ENCODE data around the gene ENHO.

Gene ENHO

DNA sequence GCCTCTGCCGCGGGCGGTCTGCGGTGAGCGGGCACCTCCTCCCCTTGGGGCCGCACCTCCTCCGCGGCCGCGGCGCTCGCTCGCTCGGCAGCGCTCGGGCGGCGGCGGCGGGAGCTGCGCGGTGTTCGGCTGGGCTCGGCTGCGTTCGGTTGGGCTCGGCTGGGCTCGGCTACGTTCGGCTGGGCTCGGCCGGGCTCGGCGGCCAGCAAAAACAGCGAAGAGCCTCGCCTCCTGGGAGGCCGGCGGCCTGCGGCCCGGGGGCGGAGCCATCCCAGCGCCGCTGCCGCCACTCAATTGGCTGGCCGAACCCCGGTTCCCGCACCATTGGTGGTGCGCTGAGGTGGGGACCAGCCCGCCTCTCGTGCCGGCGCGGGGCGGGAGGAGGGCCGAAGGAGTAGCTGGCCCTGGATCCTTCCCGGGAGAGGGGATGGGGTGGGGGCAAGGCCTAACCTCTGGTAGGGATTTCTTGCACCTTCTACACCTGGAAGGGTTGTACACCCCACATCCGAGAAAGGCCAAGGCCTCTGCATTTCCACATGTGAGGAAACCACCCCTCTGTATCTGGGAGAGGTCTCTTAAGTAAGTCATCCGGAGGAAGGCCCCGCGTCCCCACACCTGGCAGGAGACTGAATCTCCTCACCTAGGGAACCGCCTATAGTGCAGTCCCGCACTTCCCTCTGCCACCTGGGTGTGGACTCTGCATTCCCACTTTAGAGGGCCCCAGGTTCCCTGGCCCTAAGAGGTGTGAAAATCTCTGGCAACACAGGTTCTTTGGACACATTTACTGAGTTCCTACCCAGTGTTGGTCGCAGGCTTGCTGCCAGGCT, at the start of gene ENHO:
Gene ENHO (minus strand): TSS at position 20 of the 827 bp plus-strand sequence. CDS start 1,295 bp downstream, outside the sequence.
- peak; percentile 86 to 87 for DNase-seq (ENCODE audit: low read depth in 2 of 2)

DNA sequence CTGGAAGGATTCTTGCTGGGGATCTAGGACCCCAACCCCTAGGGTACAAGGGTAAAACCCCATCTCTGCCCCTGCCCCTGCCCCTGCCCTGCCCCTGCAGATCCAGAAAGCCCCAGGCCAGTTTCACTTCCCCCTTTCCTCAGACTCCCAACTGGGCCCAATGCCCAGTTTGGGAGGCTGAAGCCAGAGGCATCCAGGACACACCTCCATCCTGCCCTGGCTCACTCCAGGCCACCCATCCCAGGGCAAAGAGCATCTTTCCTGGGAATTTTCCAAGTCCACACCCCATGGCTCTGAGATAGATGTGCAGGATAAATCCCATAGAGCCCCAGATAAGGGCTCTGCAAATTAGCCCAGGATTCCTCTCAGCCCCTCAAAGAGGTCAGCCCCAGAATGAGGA, 49.3 kb upstream of the ENHO start:
- no peak for DNase-seq (ENCODE audit: low read depth in 2 of 2)

DNA sequence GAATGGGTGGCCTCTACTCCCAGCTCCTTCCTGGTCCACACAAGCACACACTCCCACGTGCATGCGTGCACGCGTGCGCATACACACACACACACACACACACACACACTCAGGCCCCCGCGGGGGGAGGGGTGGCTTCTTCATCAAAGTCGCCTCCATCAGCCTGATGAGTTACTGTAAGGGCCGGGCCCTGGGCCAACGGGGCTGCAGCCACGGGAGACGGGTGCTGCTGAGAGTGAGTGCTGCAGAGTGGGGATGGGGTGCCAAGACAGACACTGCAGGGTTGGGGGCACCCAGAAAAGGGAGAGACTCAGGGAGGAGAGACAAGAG, 48.7 kb upstream of the ENHO start:
- no peak for DNase-seq (ENCODE audit: low read depth in 2 of 2)

DNA sequence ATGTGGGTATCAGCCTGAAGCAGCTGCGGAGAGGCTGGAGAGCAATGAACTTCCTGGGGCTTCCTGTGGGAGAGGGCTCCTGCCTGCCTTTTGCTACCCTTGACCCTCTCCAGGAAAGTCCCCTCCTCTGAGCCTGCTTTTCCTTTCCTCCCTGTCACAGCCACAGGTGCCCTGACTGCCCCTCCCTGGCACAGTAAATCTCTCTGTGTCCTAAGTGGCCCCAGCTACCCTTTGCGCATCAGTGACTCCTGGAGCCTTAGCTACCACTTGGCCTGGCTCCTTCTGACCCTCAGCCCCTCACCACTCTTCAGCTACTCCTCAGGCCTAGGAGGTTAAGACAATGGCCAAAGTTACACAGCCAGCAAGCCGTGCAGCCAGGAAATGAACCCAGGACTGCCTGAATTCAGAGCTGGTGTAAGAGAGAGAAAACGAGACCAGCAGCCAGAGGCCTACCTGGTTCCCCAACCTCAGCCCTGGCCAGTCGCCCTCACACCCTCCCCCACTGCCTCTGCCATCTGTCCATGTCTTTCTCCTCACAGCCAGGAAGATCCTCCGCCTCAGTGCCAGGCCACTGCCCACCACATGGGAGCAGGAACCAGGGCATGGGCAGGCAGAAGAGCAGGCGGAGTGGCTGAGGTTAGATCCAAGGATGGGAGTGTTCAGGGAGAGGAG, 48.2 kb upstream of the ENHO start:
- DNase-seq (ENCODE audit: low read depth in 2 of 2): no peak

DNA sequence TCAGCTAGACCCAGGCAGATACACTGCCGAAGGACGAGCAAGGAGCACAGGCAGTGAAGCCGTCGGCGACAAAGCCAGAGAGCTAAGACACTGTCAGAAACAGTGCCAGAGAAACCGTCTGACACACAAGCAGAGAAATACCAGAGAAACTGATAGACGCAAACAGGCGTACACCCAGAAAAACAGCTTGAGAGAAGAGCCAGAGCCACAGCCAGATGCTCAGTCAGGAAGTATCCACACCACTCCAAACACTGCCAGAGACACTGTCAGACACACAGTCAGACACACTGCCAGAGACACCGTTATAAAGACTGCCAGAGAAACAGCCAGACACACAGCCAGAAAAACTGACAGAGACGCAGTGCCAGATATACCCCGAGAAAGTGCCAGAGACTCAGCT, 47.6 kb upstream of the ENHO start:
- no peak for DNase-seq (ENCODE audit: low read depth in 2 of 2)

DNA sequence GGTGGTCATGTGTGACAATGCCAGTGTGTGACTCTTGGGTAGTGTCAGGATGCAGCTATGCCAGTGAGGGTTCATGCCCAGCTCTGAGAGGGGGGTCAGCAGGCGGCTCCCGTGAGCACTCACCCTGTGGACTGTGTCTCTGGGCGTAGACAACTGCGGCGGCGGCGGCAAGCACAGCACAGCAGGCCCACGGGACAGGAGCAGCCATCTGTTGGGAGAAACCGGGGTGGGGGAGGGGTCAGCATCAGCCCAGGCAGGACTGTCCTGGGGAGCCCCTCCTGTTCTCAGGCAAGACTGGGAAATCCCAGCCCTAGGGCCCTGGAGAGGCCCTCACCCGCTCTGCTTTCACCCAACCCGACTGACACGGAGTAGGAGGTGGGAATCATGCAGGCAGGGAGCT, 46.0 kb upstream of the ENHO start:
- DNase-seq (ENCODE audit: low read depth in 2 of 2): no peak

DNA sequence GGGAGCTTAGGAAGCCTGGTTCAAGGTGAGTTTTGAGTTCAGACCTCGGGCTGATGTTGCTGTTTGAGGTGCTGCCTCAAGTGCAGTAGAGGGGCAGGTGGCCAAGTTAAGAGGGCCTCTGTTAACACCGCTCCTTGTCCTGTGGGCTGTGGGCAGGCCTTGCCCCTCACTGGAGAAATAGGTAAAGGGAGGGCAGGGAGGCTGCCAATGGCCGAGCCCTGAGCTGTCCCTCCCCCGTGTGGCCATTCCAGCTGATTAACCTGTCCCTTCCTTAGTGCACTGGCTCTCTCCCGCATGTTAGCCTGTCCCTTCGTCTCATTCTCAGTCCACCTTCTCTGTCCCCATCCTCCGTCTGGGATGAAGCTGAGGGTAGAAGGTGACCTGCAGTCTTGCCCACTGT, 45.3 kb upstream of the ENHO start:
- no peak for DNase-seq (ENCODE audit: low read depth in 2 of 2)

DNA sequence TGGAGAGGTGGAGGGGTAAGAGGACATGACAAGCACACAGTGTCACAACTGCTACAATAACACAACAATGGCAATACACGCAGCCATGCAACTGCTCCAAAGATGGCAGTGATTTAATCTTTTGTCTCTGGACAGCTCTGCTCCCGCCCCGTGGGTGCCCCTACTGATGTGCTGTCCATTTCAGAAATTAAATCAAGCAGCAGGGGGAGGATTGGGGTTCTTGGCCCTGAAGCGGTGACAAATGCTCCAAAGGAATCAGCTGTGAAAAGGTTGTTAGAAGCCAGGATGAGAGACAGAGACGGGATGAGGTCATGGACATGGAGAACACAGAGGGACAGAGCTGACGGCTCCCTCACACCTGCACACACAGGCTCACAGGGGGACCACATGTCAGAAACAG, 44.2 kb upstream of the ENHO start:
- no peak for DNase-seq (ENCODE audit: low read depth in 2 of 2)

DNA sequence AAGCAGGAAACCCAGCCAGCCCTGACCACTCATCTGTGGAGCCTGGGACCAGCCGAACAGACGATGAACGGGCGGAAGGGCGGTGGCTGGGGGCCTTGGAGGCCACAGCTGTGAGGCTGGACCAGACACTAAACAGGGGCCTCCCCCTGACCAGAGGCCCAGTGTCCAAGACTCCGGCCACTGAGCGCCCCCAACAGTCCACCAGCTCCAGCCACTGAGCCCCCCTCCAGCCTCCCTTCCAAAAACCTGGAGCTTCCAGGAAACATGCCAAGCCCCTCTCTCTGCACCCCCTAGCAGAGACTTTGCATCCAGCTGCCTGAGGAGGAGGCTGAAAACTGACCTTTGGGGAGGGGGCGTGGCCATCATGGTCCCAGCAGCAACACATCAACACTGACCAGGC, 43.5 kb upstream of the ENHO start:
- DNase-seq (ENCODE audit: low read depth in 2 of 2): no peak

DNA sequence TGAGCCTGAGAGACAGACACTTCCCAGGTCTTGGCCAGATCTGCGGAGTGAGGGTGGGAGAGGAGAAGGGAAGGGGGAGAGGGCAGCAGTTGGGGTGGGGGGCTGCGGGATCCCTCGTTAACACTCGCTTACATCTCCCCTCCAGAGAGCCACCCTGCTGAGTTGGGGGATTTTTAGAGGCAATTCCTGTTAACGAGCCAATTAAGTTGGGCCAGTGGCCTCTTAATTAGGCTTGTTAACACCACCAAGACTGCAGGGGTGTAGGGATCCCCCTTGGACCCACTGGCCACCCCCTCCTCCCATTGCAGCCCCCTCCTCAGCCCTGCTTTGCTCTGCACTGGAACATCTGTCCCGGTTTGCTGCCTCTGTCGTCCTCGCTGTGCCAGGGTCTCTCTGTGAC, 43.1 kb upstream of the ENHO start:
- no peak for DNase-seq (ENCODE audit: low read depth in 2 of 2)

DNA sequence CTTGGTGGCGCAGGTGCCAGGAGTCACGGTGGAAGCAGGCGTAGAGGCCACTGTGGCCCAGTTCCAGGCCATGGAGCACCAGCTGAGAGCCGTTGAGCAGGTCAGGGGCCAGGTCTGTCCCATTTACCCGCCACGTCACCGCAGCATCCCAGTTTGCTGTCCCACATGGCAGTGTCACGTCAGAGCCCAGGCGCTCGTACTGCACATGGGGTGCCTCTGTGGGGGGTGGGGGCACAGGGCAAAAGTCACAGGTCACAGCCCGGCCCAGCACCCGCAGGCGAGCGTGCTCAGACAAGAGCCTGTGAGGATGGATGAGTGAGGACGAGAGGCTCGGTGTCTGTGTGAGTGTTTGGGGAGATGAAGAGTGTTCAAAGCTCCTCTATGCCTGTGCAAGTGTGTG, 41.8 kb upstream of the ENHO start:
- DNase-seq (ENCODE audit: low read depth in 2 of 2): no peak

DNA sequence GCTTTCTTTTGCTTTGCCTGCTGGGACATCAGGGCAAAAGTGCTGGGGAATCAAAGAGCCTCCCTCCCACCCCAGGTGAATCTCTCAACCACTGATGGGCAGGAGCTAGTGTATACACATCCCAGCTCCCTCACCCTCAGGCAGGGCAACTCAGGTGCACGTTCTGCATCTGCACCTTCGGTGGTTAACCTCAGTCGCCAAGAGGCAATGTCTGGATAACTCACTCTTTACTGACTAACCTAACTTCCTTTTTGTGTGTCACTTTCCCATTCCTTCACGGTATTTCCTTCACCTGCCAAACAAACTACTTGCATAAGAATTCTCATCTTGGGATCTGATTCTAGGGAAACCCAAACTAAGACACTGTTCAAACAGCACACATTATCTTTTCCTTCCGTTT, 40.5 kb upstream of the ENHO start:
- DNase-seq (ENCODE audit: low read depth in 2 of 2): no peak

DNA sequence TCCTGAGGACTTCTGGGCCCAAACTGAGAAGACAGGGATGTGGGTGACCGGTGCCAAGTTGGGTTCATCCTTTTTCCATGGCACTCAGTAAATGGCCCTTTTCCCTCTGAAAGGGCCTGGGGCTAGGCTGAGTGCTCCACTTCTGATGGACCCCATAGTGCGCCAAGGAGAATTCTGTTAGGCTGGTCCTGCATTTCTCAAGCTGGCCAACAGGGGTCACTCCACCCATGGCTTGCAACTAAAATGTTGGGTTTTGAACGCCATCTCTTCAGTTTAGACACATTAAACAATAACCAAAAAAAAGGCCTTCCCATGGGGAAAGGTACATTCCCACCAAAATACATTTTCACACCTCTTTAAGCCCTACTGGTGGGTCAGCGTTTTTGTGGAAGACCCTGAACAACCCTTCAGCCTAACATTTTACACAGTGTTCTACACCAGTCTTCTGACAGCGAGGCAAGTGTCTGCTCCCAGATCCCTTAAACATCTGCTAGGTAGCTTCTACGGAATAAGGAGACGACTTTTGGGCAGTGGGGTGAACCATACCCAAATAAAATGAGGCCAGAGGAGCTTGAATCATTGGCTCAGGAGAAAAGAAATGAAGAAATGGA, 39.5 kb upstream of the ENHO start:
- DNase-seq (ENCODE audit: low read depth in 2 of 2): no peak

DNA sequence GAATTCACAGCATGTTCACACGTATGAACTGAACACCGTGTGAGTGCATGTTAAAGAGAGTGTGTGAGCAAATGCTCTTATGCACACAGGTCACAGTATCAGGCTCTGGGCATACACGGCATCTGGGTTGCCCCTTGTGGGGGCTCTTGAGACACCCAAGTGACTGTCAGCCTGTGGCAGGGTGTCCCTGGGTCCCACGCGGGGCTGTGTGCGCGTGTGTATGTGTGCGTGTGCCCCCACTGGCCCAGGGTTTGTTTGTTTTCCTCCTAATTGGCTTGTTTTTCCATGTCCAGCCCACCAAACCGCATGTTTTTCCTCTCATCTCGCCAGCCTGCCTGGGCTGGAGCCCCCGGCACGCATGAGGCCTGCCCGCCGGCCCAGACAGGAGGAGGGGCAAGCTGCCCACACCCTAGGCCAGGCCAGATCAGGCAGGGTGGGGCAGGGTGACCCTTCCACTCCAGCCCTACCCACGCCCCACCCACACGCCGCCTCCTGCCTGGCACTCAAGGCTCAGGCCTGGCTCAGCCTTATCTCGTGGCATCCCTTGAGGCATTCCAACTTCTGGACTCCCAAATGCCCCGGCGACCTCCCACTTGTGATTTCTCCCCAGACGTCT, 37.9 kb upstream of the ENHO start:
- DNase-seq (ENCODE audit: low read depth in 2 of 2): no peak

DNA sequence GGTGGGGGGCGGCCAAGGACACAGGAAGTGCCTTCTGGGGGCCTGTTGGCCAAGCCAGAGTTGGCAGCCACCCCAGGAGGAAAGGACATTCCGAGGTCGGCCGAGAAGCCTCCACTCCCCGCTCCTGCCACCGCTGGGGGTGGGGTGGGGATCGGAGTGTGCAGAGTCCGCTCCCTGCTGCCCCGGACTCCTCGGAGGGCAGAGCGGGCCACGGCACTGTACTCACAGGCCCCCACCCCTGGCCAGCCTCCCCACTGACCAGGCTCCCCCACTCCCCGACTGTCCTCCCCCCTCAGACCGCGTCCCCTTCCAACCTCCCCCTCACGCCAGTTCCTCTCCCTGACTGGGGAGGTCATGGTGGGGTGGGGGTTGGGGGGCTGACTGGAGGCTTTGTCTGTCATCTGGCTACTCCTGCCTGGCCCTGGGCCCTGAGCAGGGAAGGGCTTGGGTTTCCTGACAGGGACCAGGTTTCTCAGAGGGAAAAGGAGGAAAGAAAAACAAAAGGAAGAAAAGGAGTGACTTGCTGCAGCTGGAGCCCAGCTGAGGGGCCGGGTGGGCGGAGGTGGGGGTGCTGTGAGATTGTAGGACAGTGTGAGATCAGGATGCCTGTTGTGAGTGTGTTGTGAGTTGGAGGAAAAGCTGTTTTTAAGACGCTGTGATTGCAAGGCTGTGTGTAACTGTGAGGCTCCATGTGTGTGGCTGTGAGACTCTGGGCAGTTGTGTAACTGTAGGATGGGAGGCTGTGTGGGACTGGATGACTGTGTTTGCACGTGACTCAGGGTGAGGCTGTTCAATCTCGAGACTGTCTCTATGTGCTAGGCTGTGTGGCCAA, 37.0 kb upstream of the ENHO start:
- no peak for DNase-seq (ENCODE audit: low read depth in 2 of 2)

DNA sequence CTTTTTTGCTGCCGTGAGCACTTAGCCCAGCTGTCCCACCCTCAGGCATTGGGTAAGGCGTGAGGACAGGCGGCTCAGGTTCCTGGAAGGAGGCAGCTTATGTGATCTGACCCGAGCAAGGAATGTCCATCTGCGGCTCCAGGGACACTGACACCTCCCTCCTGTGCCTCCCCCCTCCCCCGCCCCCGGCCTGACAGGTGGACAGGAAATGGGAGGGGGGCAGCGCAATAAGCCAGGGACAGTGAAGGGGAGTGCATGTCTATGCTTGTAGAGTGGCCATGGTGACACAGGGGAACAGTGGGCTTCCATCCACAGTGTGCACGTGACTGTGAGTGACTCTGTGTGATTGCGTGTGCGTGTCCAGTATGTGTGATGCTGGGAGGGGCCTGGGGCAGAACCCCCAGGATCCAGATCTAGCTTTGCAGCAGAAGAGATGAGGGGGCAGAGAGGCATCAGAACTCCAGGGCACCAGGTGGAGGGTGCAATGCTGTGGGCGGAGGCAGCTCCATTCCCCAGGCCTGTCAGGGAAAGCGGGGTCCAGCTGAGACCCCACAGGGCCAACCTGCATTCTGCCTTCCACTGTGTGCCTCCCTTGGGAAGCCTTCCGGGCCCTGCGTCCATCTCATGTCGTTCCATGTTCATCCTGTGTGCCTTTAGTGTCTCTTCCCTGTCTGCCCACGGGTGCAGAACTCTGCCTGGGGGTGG, 36.3 kb upstream of the ENHO start:
- DNase-seq (ENCODE audit: low read depth in 2 of 2): no peak

DNA sequence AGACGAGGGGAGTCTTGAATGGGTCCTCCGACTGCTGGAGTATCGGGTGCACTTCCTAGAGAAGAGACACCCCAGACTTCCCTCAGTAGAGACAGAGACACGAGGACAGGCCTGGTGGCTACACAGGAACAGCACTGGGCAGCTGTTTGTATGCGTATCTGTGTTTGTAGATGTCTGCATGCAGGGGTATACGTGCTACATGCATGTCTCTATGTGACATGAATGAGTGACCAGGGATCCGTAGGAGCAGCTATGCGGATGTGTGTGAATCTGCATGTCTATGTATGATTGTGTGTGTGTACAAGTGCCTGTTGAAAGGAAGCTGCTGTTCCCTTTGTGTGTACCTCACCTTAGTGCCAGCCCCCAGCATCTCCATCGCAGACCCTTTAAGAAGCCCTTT, 35.6 kb upstream of the ENHO start:
- no peak for DNase-seq (ENCODE audit: low read depth in 2 of 2)

DNA sequence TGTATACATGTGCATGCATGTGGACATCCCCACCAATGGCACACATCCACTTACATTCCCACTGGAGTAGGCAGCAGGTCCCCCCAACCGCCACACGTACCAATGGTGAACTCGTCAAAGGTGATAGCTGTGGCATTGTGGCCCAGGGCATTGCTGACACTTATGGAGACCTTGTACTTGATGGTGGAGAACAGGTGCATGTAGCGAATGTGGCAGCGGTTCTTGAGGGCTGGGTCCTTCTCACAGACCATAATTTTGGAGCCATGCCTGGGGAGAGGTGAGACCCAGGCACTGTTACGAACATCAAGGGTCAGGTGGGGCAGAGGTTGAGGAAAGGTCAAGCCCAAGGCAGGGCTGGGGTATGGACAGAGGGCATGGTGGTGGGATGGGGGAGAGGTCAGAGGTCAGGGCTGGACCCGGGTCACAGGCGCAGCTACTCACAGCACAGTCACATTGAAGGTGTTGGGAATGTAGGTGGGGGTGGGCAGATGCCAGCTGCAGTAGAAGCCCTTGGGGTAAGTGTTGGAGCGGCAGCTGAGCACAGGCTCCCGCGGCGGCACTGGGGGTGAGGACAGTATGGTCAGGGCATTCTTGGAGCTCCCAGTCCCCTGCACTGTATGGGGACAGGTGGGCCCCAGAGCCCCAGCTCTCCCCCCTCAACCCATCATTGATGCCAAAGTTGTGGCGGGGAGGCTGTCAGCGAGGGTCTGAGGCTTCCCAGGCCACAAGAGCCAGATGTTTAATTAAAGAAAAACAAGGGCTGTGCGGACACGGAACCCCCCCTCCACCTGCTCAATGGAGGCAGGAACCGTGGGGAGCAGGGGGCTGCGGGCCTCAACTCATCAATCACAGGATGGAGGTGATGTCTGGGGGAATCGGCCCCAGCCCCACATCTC, 34.9 kb upstream of the ENHO start:
- no peak for DNase-seq (ENCODE audit: low read depth in 2 of 2)

DNA sequence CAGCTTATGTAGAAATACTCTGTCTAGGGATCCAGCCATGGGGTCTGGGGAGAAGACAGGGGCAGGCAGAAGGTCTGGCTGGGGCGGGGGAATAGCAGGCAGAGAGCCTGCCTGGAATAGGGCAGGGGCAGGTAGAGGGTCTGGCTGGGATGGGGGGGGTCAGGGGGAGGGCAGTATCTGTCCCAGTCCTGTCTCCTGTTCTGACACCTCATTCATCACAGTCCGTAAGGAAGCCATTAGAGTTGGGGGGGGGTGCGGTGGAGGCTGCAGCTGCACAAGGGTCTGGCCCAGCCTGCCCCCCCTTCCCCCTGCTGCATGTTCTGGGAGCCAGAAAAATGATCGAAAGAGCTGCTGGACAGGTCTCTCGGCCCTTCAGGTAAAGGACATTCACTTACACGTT, 34.2 kb upstream of the ENHO start:
- no peak for DNase-seq (ENCODE audit: low read depth in 2 of 2)

DNA sequence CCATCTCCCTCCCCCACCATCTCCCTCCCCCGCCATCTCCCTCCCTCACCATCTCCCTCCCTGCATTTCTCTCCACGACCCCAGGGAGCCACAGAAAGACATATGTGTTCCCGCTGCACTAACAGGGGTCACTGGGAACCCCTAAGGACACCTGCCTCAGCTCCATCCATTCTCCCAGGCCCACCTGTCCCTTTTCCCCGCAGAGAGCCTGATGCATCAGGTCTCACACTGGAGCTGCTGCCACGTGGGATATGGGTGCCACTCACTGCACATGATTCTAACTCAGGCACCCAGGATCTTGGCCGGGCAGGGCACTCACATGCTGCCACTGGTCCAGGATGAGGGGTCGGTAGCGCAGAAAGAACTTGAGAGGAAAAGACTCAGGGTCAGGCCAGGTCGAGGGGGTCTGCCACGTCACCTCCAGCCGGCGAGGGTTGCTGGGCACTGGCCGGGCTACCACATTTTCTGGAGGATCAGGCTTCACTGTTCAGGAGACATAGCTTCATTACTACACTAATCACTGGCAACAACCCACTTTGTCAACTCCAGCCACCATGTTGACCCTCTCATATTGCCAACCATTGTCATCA, 33.2 kb upstream of the ENHO start:
- no peak for DNase-seq (ENCODE audit: low read depth in 2 of 2)

Data from stimulated activated CD4-positive, alpha-beta T cell treated with anti-CD3 and anti-CD28 coated beads, Interleukin-1b, Interleukin-23, amount 100 ng/mL, for 4 hours (primary cell).